Activated CD8-positive, alpha-beta T cell treated with anti-CD3 and anti-CD28 coated beads for 36 hours (primary cell): ENCODE data around the gene R3HDM2. TPM values are rescaled to one million over a fixed set of nuclear protein-coding genes. Genes with fewer than 3 reads are reported as not detected.
A peak's percentile ranks its signal among the peaks of the same experiment; 100 is the strongest.

ENCODE experiments used
- ATAC-seq: fragments of 200-7000 bp; cut with Tn5 transposase; one replicate; pipeline ENCODE4 v1.10.0; 2021; ENCODE audit warnings: mild to moderate bottlenecking, moderate library complexity
- CTCF ChIA-PET: fragments of 350-600 bp; sonication (Branson Sonifier 250); formaldehyde crosslinking; loops from one replicate; lab custom pipeline; 2021; ENCODE audit warnings: antibody characterized with exemption; lab: Charles Lee
- POLR2A ChIA-PET: fragments of 350-600 bp; sonication (Branson Sonifier 250); formaldehyde crosslinking; loops from one replicate; lab custom pipeline; 2021; ENCODE audit warnings: antibody characterized with exemption; lab: Charles Lee
- DNase-seq: peaks from one replicate; pipeline ENCODE4 v3.0.0-alpha.2; 2020
- H3K27ac Mint-ChIP-seq: one replicate; pipeline ENCODE4 v1.8.0; 2021; ENCODE audit warnings: mild to moderate bottlenecking, mixed read lengths
- H3K27me3 Mint-ChIP-seq: one replicate; pipeline ENCODE4 v1.8.0; 2021; ENCODE audit warnings: mixed read lengths
- H3K36me3 Mint-ChIP-seq: one replicate; pipeline ENCODE4 v1.8.0; 2021; ENCODE audit warnings: low read depth, mixed read lengths
- H3K4me1 Mint-ChIP-seq: one replicate; pipeline ENCODE4 v1.8.0; 2021; ENCODE audit warnings: low read depth, mixed read lengths
- H3K4me3 Mint-ChIP-seq: one replicate; pipeline ENCODE4 v1.8.0; 2021; ENCODE audit warnings: mild to moderate bottlenecking, moderate library complexity, mixed read lengths
- H3K9me3 Mint-ChIP-seq: one replicate; pipeline ENCODE4 v1.8.0; 2021; ENCODE audit warnings: mixed read lengths
- intact Hi-C: fragments of 100-400 bp; cut with micrococcal nuclease; formaldehyde crosslinking; loops from one replicate; pipeline ENCODE4 v1.10.0; 2022
- total RNA-seq, 2 experiments: library from RNA; stranded (reverse); gene quantifications; one replicate each; pipeline ENCODE4 v1.2.3, GENCODE V29; 2021
- TF ChIP-seq, protein P1 (sequence below): fragments of 200-600 bp; IDR thresholded peaks from one replicate; pipeline ENCODE4 v1.8.0; 2022; ENCODE audit warnings: antibody characterized with exemption, mild to moderate bottlenecking

Gene R3HDM2
- total RNA-seq, 2 experiments from 2014 or later = 33.2 to 44.0 TPM

- intact Hi-C loops = no loop called here
Measured at GRCh38 chr12:57240926-57241401, 189.9 kb downstream of the R3HDM2 start.

GRCh38 chr12:57240066-57240921 is 190.5 kb downstream of the R3HDM2 start:
- peaks cover 57% of the 10 kb centered on the region for H3K4me1 Mint-ChIP-seq
- peaks cover 41% of the 10 kb centered on the region for H3K27me3 Mint-ChIP-seq
- POLR2A ChIA-PET = interaction anchor here (0.6 to 12.9 kb wide), 7 partner anchors 13 to 1064 kb away, joined by 3 to 238 read pairs (median 3); partner anchors contain the start of genes NXPH4 and SHMT2
- intact Hi-C loops = no loop called here
- CTCF ChIA-PET = interaction anchor here (0.7 to 12.7 kb wide), 13 partner anchors 10 to 236 kb away, joined by 3 to 431 read pairs (median 9); partner anchors contain the start of genes GLI1, INHBE, NXPH4 and SHMT2
- H3K4me3 Mint-ChIP-seq = peak overlapping the region; percentile 83
- DNase-seq (peak; percentile 86), ATAC-seq (peak; percentile 17)
- no peaks in the 10 kb centered on the region for H3K9me3 Mint-ChIP-seq
- H3K36me3 Mint-ChIP-seq = peaks cover 6% of the 10 kb centered on the region
- H3K27ac Mint-ChIP-seq = peak overlapping the region; percentile 67
- TF ChIP-seq, protein P1, sequence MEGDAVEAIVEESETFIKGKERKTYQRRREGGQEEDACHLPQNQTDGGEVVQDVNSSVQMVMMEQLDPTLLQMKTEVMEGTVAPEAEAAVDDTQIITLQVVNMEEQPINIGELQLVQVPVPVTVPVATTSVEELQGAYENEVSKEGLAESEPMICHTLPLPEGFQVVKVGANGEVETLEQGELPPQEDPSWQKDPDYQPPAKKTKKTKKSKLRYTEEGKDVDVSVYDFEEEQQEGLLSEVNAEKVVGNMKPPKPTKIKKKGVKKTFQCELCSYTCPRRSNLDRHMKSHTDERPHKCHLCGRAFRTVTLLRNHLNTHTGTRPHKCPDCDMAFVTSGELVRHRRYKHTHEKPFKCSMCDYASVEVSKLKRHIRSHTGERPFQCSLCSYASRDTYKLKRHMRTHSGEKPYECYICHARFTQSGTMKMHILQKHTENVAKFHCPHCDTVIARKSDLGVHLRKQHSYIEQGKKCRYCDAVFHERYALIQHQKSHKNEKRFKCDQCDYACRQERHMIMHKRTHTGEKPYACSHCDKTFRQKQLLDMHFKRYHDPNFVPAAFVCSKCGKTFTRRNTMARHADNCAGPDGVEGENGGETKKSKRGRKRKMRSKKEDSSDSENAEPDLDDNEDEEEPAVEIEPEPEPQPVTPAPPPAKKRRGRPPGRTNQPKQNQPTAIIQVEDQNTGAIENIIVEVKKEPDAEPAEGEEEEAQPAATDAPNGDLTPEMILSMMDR = no peak

More at GRCh38 chr12:57240926-57241401, 189.9 kb downstream of the R3HDM2 start:
- peak overlapping the region; percentile 83 for H3K4me3 Mint-ChIP-seq
- ChIA-PET CTCF (interaction anchor here (0.7 to 12.7 kb wide), 9 partner anchors 13 to 219 kb away, joined by 3 to 431 read pairs (median 34); partner anchors contain the start of genes GLI1, INHBE, NXPH4 and SHMT2), POLR2A (interaction anchor here (0.6 to 12.9 kb wide), 4 partner anchors 14 to 150 kb away, joined by 3 to 238 read pairs (median 52); partner anchors contain the start of genes NXPH4 and SHMT2)
- DNase-seq (peak; percentile 57), ATAC-seq (no peak)
- H3K9me3 Mint-ChIP-seq = no peaks in the 10 kb centered on the region
- peak overlapping the region; percentile 67 for H3K27ac Mint-ChIP-seq
- no peaks in the 10 kb centered on the region for H3K36me3 Mint-ChIP-seq
- H3K4me1 Mint-ChIP-seq = peaks cover 57% of the 10 kb centered on the region
- H3K27me3 Mint-ChIP-seq = peaks cover 41% of the 10 kb centered on the region
- TF ChIP-seq, protein P1 = peak; percentile 43

GRCh38 chr12:57239587-57240065 is 191.2 kb downstream of the R3HDM2 start:
- peaks cover 58% of the 10 kb centered on the region for H3K4me1 Mint-ChIP-seq
- TF ChIP-seq, protein P1 = no peak
- ATAC-seq = no peak

DNA sequence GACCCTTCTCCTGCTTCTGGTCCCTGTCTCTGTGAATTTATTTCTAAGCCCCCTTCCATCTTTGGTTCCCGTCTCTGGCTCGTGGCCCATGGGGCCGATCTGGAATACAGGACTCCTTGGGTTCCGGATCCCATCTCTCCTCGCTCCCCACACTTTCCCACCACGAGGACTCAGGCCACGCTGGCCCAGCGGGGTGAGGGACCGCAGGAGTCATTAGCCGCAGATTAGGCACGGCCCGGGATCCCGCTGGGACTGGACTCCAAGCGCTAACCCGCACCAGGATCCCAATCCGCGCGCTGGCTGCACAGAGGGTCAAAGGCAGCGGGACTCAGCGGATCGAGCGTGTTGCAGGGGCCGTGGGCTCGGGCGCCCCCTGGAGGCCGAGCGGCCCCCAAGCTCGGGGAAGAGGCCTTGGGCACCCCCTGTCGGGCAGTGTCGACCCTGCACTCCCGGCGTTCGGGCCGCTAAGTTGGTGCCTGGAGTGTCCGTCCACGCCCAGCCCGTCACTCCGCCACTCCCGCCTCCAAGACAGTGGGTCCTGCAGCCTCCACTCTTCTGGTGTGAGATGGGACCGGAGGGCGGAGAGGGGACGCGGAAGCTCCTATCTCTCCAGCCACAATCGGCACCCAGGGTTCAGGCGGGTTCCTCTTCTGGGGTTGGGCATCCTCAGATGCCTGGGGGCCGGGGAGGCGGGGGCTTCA is 191.8 kb downstream of the R3HDM2 start:
- ChIA-PET POLR2A (interaction anchor here (0.9 to 12.9 kb wide), 4 partner anchors 12 to 147 kb away, joined by 3 to 238 read pairs (median 51); partner anchors contain the start of genes NXPH4, SHMT2 and STAT6), CTCF (interaction anchor here (0.7 to 12.7 kb wide), 13 partner anchors 11 to 238 kb away, joined by 3 to 431 read pairs (median 4); partner anchors contain the start of genes GLI1, NXPH4, SHMT2 and STAC3)
- Mint-ChIP-seq H3K4me1 (peaks cover 62% of the 10 kb centered on the region), H3K36me3 (peaks cover 14% of the 10 kb centered on the region), H3K27ac (no peak overlapping the region), H3K27me3 (peaks cover 39% of the 10 kb centered on the region), H3K4me3 (peak overlapping the region; percentile 83), H3K9me3 (no peaks in the 10 kb centered on the region)
- ATAC-seq = peak; percentile 73
- DNase-seq = peak; percentile 92
- intact Hi-C loops = loop anchor here (2.0 kb wide), 1 partner anchor 24 kb away; no protein-coding TSS in a partner anchor
- TF ChIP-seq, protein P1 = peak; percentile 100

More at GRCh38 chr12:57239587-57240065, 191.2 kb downstream of the R3HDM2 start:
- no peak for DNase-seq
- H3K27ac Mint-ChIP-seq = peak overlapping the region; percentile 67
- ChIA-PET CTCF (interaction anchor here (0.7 to 12.7 kb wide), 14 partner anchors 11 to 237 kb away, joined by 3 to 431 read pairs (median 4); partner anchors contain the start of genes GLI1, NXPH4, SHMT2 and STAC3), POLR2A (interaction anchor here (1.0 to 12.9 kb wide), 6 partner anchors 13 to 229 kb away, joined by 3 to 238 read pairs (median 3); partner anchors contain the start of genes NXPH4 and SHMT2)
- H3K36me3 Mint-ChIP-seq = peaks cover 8% of the 10 kb centered on the region
- peak overlapping the region; percentile 83 for H3K4me3 Mint-ChIP-seq
- H3K27me3 Mint-ChIP-seq = peaks cover 41% of the 10 kb centered on the region
- H3K9me3 Mint-ChIP-seq = no peaks in the 10 kb centered on the region
- intact Hi-C loops = loop anchor here (2.0 kb wide), 1 partner anchor 25 kb away; no protein-coding TSS in a partner anchor
